Activated T-cell treated with anti-CD3 and anti-CD28 coated beads for 4 hours (primary cell): Measurements from ENCODE around the gene KRT37.
A peak's percentile ranks its signal among the peaks of the same experiment; 100 is the strongest.
"Not testable (repeated sequence)": the region's sequence is repeated elsewhere in the genome, so short reads cannot be mapped to it uniquely, and the experiment has no call there.

Experiments used
- DNase-seq: peaks from one replicate; pipeline ENCODE4 v3.0.0-alpha.2; 2020

KRT37 gene

GRCh38 chr17:41434005-41434404 is 9.6 kb upstream of the KRT37 start:
- no peak for DNase-seq

GRCh38 chr17:41433586-41433985 is 9.2 kb upstream of the KRT37 start:
- no peak for DNase-seq

- not testable (repeated sequence) for DNase-seq
These were observed 6.0 kb upstream of the KRT37 start for GRCh38 chr17:41430376-41430775.

GRCh38 chr17:41429667-41430066 is 5.3 kb upstream of the KRT37 start:
- no peak for DNase-seq

GRCh38 chr17:41428591-41429291 is 4.4 kb upstream of the KRT37 start:
- no peak for DNase-seq

- DNase-seq: not testable (repeated sequence)
These were observed 1.8 kb downstream of the KRT37 start for GRCh38 chr17:41422586-41422985.

GRCh38 chr17:41421617-41422016 is 2.8 kb downstream of the KRT37 start:
- DNase-seq: no peak

GRCh38 chr17:41421116-41421515 is 3.3 kb downstream of the KRT37 start:
- no peak for DNase-seq

GRCh38 chr17:41420134-41420533 is 4.3 kb downstream of the KRT37 start:
- no peak for DNase-seq

- no peak for DNase-seq
These were observed 4.7 kb downstream of the KRT37 start for GRCh38 chr17:41419716-41420115.

- DNase-seq: no peak
These were observed 6.1 kb downstream of the KRT37 start for GRCh38 chr17:41418116-41418860.

- DNase-seq: no peak
These were observed 6.8 kb downstream of the KRT37 start for GRCh38 chr17:41417576-41418015.

- no peak for DNase-seq
These were observed 7.3 kb downstream of the KRT37 start for GRCh38 chr17:41417127-41417526.

- no peak for DNase-seq
These were observed 7.9 kb downstream of the KRT37 start for GRCh38 chr17:41416479-41416878.

GRCh38 chr17:41415833-41416335 is 8.5 kb downstream of the KRT37 start:
- no peak for DNase-seq

GRCh38 chr17:41415411-41415810 is 9.0 kb downstream of the KRT37 start:
- DNase-seq: no peak

- no peak for DNase-seq
These were observed 10.4 kb downstream of the KRT37 start for GRCh38 chr17:41413982-41414381.

GRCh38 chr17:41413353-41413957 is 10.9 kb downstream of the KRT37 start:
- no peak for DNase-seq

- no peak for DNase-seq
These were observed 13.1 kb downstream of the KRT37 start for GRCh38 chr17:41411072-41411840.

GRCh38 chr17:41407226-41407625 is 17.2 kb downstream of the KRT37 start:
- no peak for DNase-seq

- DNase-seq: no peak
These were observed 18.2 kb downstream of the KRT37 start for GRCh38 chr17:41406205-41406604.

- DNase-seq: peak; percentile 3
These were observed 20.2 kb downstream of the KRT37 start for GRCh38 chr17:41404024-41404671.
